GM19351 (cell line): ENCODE data around the gene QSOX1.

Experiments
- ATAC-seq: cut with Tn5 transposase; IDR thresholded peaks from one replicate; pipeline ENCODE4 v1.9.1; 2021; ENCODE audit warnings: mild to moderate bottlenecking, moderate library complexity; ENCODE audit not compliant: unreplicated experiment

The QSOX1 gene

DNA sequence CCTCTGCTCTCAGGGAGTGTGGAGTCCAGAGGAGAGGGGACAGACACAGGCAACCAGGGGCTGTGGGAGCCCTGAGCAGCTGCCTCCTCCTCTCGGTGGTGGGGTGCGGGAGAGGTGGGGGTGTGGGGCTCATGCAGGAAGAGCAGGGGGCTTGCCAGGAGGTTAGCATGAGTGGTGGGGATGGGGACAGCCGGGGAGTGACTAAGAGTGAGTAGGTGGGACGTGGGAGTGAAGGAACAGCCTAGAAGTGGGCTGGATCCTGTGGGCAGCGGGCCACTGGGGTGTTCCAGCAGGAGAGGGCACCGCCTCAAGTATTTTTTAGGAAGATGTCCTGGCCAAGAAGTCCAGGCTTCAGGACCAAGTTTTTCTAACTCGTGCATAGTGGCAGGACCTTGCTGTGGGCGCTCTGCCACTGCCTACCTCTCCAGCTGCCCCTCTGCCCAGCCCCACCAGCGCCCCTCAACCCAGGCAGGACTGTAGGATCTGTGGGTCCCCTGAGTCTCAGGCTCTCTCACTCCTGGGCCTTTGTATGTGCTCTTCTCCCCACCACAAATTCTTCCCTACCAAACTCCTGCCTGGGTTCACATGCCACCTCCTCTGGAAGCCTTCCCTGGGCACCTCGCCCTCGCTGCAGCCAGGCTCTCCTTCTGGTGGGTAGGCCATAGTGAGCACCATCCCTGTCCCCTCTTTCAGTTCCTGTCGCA is 56.6 kb downstream of the QSOX1 start:
- ATAC-seq, result no peak

DNA sequence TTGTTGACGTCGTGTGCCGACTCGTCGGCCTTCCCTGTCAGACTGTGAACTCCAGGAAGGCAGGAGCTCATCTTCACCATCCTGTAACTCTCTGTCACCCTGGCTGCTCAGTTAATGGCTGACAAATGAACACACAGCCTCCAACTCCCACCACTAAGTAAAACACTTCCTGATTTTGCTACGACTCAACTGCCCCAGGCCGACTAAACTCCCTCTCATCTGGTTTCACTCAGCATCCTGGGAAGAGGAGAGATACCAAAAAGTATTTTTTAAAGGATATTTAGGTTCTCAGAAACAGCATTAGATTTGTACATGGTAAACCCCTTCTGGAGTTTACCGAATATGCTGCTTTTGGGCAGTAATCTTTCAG is 57.2 kb downstream of the QSOX1 start:
- no peak for ATAC-seq

DNA sequence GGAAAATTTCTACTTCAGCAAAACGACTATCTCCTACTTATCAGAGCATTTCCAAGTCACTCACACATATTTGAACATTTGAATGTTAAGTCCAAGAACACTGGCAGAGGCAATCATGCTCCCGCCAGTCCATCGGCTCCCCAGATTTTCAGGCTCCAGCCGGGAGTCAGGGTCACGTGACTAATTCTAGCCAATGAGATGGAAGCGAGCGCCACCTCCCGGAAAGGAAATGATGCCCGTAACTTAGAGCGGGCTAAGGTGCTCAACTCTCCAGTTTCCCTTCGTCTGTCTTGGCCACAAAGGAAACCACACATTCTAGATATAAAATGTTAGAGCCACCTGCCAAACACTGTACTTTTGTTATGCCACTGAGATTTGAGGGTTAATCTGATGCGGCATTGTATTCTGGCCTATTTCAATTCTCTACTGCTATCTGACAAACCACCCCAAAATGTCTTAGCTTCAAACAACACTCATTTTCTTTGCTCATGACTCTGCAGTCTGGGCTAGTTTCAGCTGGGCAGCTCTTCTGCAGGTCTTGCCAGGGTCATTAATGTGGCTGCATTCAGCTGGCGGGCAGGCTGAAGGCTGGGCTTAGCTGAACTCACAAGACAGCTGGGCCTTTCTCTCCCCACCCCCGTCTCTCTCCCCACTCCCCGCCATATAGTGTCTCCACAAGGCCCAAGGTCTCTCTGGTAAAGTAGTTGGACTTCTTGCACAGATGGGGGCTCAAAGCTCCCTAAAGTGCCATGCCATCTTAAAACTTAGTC is 58.9 kb downstream of the QSOX1 start:
- no peak for ATAC-seq

DNA sequence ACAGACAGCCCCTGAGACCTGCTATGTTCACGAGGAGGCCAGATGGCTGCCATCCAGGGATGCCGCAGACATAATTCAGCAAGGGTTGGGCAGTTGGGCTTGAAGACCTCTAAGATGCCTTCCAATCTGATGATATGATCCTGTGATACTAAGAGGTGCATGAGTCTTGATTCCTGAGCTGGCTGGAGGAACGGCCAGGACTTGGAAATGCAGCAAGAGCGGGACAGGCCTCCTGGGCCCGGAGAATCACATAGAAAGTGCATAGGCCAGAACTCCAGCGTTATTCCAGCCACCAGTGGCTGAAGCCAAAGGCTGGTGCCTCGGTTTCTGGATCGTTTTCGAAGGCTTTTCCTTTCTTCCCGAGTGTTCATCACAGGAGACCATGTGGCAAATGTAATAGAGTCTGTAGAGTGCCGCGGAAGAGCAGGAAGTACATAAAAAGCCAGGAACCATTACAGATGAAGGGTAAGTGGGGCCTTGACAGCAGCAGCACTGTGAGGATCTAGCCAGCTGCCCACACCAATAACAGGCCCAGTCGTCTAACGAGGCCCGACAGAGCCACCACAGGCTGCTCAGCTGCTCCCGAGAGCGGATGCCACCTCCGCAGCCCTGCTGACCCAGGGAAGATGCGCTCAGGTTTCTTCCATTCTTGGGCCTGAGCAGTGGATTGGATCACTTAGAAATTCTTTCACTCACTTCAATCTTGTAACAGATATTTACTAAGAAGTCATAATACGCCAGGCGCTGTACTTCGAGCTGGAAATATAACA is 61.4 kb downstream of the QSOX1 start:
- no peak for ATAC-seq

DNA sequence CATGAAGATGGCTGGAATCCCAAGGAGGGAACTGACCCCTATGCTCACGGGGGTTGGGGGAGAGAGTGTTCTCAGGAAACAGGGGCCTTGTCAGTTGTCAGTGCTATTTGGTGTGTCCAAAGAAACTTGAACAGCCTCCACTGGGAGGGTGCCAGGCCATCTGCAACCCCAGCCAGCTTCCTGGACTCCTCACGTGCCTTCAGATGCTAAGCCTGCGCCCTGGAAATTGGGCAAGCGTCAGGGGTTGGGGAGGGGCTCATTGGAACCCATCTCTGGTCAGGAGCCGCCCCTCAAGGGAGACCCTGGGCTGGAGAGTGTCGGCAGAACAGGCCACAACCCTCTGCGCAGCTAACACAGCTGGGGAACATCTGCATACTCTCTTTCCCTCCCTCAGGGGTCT is 62.3 kb downstream of the QSOX1 start:
- ATAC-seq, result no peak

DNA sequence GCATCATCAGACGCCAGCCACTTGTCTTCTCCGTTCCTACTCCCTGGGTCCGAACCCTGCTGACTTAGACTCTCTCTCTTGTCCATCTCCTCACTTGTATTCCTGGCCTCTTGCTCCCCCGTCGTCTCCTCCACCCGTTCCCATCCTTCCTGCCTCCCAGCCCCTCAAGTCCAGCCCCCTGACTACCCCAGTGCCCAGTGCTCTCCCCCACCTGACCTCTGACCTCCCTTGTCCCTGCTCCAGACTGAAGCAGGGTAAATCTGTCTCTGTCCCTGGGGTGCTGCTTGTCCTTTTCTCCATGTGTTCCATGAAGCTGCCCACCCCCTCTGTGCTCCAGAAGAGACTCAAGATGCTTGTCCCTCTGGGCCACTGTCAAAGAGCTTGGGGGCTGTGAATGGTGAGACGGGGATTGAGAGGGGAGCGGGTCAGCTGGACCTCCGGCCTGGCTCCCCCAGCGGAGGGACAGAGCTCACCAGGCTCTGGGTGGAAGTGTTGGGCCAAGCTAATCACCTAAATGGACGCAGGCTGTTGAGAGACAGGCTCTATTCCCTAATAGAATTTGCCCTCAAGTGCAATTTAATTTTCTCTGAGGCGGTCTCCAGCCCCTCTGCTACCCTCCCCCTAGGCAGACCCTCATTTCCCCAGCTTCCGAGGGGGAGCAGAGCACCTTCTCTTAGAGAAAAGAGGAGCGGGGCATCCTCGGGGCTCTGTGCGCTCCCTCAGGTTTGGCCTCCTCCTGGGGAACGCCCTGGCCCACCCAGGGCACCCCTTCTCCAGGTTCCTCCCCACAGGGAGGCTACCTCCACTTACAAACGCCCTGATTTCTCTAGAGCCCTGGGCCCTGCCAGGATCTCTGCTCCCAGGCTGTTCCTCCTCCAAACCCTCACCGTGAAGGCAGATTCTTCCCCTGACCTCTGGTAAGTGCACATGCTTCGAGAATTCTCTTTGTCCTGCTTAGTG is 64.4 kb downstream of the QSOX1 start:
- ATAC-seq, result no peak

DNA sequence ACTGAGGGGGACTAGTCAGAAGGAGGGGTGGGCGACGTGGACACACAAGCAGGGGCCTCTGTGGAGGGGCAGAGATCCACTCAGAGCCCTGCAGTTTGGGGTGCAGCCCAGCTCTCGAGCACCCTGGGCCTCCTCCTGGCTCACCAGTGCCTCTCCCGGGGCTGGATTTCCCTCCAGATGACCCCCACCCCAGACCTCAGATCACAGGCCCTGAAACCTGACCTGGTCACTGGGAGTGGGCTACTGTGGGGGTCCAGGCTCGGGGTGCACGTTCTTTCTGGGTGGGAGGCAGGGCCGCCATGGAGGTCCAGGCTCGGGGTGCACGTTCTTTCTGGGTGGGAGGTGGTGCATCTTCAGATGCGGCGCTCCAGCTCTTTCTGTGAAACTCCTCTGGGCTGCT is 65.1 kb downstream of the QSOX1 start:
- ATAC-seq, result no peak

DNA sequence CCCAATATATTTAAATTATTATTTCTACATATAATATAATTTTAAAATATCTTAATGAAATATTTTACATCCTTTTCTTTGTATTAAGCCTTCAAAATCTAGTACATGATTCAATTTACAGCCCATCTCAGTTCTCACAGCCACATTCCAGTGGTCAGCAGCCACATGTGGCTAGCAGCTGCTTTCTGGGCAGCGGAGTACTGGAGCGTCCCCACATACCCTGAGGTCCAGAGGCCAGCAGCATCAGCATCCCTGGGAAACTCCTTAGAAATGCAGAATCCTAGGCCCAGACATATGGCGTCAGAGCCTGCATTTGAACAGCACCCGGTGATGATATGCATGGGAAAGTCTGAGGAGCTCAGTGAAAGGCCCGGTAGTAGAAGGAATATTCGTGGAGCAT is 66.8 kb downstream of the QSOX1 start:
- ATAC-seq, result no peak

DNA sequence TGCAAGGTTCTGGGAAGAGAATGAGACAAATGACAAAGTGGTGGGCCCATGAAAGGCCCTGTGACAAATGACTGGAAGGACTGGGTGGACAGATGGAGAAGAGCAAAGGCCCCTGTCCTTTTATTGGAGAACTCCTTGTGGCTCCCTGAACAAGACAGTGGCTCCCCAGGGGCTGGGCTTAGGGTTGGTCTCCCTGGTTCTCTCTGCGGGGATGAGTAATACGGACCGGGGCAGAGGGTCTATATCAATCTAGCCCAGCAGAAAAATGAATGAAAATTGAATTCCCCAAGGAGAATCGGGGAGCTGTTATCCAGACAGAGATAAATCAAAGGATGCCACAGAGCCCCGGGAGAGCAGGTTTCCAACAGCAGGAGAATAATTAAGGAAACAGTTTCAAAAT is 70.2 kb downstream of the QSOX1 start:
- ATAC-seq, result no peak

DNA sequence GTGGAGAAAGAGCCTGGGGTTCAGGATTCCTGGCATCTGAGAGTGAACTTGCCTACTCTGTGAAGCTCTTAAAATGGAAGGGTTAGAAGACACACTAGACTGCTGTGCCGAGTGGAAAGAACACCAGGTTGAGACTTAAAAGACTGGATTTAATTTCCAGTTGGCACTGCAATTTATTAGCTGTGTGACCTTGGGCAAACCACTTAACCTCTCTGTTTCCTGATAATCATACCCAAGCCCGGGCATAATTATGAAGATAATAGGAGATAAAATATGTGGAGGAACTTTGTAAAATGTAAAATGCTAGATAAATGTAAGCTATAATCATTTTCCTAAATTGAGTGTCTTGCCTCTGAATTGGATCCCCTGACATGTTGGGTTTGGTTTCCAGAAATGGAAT is 70.7 kb downstream of the QSOX1 start:
- ATAC-seq, result no peak

DNA sequence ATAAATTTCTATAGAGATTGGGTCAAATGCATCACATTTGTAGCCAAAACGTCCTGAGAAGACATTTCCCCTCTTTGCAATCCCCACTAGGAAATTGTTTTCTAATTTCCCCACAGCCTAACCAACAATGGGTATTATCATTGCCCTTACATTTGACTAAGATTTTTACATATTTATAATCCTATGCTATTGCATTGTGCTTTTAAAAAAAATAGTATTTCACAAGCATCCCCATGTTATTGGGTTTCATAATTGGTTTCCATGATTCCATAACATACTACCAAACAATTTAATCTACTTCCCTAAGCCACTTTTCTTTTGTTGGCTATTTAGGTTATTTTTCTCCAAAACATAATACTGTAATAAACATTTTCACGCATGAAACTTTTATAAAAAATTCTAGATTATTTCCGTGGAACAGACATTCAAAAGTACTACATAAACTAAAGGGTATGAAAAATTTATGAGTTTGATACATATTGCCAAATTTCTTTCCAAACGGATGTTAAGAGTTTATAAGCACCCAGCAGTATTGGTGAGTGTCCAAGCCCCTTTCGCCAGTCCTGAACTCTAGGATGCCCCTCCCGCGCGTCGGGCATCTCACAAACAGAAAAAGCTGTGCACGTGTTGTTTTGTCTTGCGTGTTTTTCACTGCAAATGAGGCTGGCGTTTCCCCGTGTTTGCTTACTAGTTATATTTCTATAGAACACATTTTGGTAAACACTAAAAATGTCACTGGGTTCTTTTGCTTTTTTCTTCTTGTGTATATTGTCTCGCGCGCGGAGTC is 73.4 kb downstream of the QSOX1 start:
- no peak for ATAC-seq

DNA sequence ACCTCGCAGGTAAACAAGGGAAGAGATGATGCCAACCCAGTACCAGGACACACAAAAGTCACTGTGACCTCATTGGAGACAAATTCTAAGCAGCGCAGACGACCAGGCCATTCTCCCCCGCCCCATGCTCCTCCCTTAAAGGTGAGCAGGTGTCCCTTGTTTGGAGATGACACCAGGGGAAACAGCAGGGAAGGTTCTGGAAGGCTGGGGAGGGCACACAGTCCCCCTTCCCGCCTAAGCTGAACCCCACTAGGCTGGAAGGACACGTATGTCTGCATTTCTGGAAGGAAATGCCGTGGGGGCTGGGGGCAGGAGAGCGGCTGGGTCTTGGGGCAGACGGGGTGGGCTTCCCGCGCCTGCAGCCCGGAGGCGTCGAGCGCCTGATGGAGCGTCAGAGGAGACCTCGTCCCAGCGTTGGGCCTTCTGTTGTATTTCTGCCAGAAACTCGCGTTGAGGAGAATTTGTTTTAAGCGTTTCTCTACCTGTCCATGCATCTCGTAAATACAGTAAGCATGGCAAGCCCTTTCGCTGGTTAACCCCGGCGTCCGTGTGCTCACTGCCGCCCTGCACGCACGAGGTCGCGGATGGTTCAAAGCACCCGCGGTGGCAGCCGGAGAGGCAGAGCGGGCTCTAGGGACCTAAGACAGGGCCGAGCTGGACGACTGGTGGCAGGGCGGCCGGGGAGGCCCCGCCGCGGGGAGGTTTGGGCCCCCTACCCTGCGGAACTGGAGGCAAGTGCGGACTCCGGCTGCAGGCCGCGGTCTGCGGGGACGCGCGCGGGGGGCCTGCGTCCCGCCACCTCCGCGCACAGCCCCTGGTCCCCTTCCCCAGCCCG is 74.2 kb downstream of the QSOX1 start:
- no peak for ATAC-seq

DNA sequence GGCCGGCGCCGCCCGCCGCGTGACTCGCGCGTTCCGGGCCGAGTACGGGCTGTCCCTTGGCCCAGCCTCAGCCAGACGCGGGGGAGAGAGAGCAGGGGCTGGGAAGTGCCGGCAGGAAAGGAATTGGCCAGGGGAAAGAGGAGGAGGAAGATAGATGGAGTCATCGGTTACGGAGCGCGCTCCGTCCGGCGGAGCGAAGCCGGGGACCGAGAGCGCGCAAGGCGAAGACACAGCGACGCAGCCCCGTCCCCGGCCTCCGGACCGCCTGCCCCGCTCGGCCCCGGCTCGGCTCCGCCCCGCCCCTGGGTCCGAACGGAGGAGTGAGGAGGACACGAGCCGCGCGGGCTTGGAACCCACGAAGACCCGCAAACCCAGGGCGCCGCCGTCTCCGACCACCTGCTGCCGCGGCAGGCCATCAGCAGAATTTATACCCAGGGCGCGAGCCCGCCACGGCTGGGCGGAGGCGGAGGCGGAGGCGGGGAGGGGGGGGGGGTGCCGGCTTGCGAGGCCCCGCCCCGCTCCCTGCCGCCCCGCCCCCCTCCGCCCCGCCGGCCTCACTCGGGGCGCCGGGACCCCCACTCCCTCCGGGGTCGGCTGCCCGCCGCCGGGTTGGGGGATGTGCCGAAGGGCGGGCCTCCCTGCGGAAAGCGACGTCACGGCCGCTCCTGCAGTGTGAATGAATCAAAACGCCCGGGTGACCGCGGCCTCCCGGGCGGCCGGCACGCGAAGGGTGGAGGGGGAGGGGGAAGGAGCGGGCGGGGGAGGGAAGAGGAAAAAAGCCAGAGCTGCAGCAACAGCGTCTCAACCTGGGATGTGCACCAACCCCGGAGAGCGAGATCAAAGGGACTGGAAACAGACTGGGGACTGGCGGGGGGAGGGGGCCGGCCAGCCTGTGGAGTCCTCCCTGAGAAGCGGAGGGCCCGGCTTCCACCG is 75.1 kb downstream of the QSOX1 start, which contains the start of gene LHX4:
Gene LHX4 (plus strand): TSS at position 782 of the 933 bp plus-strand sequence. CDS start 266 bp downstream, outside the sequence.
- ATAC-seq, result peak; percentile 45

DNA sequence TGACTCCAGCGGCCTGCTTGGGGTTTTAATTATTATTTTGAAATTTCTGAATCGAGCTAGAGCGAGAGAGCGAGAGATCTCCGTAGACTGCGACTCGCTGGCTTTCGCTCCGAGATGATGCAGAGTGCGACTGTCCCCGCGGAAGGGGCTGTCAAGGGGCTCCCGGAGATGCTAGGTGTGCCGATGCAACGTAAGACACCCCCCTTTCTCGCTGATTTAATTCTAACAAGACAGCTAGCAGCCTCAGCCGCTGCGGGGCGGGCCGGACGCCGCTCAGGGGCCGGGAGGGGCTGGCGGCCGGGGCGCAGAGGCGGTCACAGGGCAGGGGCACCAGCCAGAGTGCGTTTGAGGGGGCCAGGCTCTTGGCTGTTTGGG is 75.7 kb downstream of the QSOX1 start:
- ATAC-seq, result no peak

DNA sequence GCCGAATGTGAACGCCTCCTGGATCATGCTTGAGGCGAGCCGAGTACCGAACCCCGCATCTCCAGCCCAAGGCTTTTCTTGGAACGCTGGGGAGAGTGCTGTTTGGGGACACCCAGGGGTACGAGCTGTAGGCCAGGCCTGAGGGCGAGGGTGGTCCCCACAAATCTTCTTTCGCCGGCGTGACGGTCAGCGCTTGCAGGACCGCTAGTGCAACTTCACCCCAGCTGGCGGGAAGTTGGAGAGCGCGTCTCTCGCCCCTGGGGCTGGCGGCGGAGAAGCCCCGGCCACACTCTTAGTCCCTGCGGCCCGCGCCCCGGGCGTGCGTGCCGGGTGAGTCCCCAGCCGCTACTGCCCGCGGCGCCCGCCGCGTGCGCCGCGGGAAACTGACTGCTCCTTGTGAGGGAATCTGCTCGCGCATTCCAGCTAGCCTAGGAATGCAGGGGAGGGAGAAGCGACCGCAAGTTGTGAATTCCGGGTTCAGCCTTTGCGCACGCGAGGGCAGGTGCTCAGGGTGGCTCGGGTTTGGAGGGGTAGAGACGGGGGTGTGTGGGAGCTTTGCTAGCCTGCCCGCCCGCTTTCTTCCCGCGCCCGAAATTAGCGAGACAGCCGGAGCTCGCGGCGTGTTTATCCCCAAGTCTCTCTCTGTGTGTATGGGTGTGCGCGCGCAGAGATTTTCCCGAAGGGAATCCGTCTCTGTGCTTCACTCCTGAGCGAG is 76.3 kb downstream of the QSOX1 start:
- no peak for ATAC-seq

DNA sequence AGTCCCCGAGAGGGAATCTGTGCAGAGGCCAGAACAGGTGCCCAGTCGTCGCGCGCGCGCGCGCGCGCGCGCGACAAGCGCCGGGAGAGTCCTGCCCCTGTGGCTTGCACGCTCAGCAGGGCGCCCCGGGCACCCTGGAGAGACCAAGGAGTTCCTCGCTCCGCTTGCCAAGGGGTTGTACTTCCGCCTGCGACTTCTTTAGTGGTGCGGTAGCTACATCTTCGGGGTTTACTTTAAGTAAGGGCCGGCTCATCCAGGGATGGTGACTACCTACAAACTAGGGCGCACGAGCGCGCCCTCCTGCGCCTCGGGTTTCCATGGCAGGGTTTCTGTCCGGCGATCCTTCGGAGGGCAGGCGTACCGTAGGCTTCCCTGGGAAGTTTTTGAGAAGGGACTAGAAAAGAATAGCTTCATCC is 76.8 kb downstream of the QSOX1 start:
- ATAC-seq, result no peak

DNA sequence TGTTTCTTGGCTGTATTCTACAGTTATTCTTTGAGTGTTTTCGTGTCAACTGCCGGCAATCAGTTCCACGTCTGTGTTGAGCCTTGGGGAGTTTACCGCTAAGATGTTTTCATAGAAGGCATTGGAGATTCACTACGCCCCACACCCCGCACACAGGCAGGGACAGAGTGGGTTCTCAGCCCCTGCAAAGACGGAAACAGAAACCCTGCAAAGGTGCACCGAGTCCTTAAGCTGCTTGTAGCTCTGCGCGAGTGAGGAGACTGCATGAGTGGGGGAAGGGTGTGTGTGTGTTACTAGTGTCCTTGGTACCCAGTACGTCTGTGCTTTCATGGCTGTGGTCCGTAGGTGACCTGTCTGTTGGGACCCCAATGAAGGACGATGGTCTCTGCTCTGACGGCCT is 77.3 kb downstream of the QSOX1 start:
- no peak for ATAC-seq
